Stimulated activated CD4-positive, alpha-beta T cell treated with anti-CD3 and anti-CD28 coated beads, TNF-alpha, amount 100 ng/mL, for 24 hours (primary cell): ENCODE results near the gene RFC5.
"Not testable (repeated sequence)": the region's sequence is repeated elsewhere in the genome, so short reads cannot be mapped to it uniquely, and the experiment has no call there.

ENCODE experiments used
- DNase-seq, 3 experiments: peaks; one replicate each; pipeline ENCODE4 v3.0.0-alpha.2; 2020; ENCODE audit warnings: low read depth in 3 of 3

The RFC5 gene

DNA sequence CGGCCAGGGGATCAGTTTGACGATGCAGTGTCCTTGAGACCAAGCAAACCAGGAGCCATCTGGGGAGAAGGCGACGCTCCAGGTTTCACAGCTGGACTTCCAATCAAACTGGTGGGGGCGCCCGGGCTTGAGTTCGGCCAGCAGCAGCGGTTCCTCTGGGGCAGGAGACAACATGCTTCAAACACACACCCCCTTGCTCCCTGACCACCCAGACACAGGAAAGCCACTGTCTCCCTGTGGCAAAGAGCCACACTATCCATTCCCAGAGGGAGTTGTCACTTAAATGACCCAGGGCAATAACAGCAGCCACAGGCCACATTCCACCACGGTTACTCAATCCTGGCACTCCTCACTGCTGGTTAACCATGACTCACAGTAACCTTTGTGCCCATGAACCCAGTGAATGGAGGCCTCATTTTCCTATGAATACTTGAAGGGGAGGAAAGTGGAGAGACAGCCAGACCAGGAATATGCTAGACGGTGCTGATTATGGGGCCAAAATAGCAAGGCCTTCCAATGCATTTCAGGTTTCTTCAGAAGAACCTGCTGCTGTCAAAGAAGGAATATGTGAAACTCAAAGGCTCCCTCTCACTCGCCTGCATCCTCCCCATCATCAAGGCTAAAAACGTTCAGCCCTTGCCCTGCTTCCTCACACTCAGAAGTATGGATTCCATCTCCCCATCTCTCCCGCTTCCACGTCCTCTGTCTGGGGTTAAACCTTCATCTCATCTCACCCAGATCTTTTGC lies 36.0 kb downstream of the RFC5 start:
- DNase-seq = peak in 1 of 3 experiments; percentile 44

GRCh38 chr12:118053071-118053985 lies 36.8 kb downstream of the RFC5 start:
- DNase-seq = no peak

- peak; percentile 51 to 69 (median 62) for DNase-seq
These were observed 38.6 kb downstream of the RFC5 start for GRCh38 chr12:118055144-118055557.

- DNase-seq = no peak
These were observed 39.6 kb downstream of the RFC5 start for GRCh38 chr12:118055865-118056773.

- DNase-seq = no peak
These were observed 41.7 kb downstream of the RFC5 start for GRCh38 chr12:118058227-118058626.

GRCh38 chr12:118058881-118059280 lies 42.4 kb downstream of the RFC5 start:
- no peak for DNase-seq

- no peak for DNase-seq
These were observed 43.1 kb downstream of the RFC5 start for GRCh38 chr12:118059341-118060191.

GRCh38 chr12:118060301-118061010 lies 44.0 kb downstream of the RFC5 start:
- peak in 1 of 3 experiments; percentile 27 for DNase-seq

DNA sequence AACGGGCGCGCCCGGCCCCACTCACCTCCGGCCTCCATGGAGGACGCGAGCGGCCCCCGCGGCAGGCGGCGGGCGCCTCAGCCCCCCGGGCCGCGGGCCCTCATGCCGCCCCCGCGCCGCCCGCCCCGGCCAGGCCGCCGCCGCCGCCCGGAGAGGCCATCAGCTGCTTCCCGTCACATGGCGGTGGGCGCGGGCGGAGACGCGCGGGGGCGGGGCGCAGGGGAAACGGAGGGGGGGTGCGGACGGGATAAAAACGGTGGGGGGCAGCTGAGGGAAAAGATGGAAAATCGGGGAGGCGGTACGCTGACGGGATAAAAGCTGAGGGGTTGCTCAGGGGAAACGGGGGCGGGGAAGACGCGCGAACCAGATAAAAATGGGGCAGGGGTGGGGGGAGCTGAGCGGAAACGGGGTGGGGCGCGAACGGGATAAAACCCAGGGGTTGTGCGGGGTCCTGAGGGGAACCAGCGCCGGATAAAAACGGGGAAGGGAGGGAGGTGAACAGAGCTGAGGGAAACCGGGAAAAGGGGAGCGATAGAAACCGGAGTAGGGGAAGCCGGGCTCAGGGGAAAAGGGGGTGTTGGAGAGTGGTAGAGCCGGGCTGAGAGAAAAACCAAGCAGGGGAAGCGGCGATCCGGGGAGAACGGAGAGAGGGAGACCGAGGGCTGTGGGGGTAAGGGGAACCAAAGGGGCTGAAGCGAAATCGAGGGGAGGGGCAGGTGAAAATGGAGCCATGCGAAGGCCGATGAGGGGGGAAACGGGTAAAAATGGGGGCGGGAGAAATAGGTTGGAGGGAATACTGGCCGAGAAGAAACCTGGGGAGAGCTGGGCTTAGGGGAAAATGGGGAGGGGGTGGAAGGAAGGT lies 44.7 kb downstream of the RFC5 start, which contains the start of gene WSB2:
TSS of gene WSB2 (minus strand) at position 169 of the 862 bp plus-strand sequence. CDS start at position 38, 131 bp downstream.
- peak; percentile 22 to 67 (median 33) for DNase-seq

- no peak for DNase-seq
These were observed 45.7 kb downstream of the RFC5 start for GRCh38 chr12:118061873-118062843.

DNA sequence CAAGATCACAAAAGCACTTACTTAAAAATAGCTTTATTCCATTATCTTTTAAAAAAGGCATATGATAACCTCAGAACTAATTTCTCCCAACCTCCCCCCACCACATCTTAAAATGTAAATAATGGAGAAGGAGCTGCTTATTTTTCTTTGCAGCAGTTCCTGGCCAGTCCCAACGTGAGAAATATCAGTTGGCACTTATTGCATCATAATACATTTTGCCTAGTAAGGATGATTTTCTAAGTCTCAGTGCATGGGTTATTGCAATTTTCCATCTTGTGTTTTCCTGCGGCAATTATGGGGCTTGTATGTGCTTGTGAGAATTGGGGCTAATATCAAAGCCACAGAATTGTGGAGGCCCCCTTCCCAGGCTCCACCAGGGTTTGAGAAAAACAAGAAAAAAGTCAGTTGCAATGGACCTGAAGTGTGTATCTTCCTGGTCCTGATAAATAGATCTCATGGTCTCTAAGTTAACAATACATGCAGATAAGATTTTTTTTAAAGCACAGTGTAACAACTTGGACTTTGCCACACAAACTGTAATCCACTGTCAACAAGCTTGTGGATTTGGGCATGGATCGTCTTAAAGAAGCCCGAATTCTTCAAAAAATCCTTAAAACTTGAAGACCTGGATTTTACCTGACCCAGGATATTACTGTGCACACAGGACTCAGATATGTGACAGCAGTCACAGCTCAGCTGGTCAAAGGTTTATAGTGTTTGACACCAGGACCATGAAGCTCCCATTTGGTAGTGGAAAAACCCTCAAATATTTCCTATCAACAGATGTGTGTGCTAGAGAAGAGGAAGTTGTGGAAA lies 47.3 kb downstream of the RFC5 start:
- no peak for DNase-seq

- no peak for DNase-seq
These were observed 48.1 kb downstream of the RFC5 start for GRCh38 chr12:118064608-118065007.

DNA sequence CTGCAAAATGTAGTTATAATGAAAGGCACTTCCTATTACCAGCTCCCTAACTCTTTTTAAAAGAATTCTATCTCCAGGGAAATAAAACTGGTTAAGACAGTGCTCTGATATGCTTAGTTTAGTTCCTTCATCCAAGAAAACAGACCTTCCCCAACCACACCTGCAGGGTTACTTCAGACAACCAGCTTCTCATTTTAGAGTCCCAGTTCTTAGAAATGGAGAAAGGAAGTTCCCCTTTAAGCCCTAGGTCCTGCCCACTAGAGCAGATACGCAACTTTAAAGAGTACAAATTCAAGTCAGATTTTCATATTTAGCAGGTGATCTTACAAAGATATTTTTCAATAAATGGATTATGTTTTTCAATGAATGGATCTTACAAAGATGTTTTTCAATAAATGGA lies 48.9 kb downstream of the RFC5 start:
- DNase-seq = no peak

- no peak for DNase-seq
These were observed 51.9 kb downstream of the RFC5 start for GRCh38 chr12:118068445-118068844.

GRCh38 chr12:118070650-118071049 lies 54.1 kb downstream of the RFC5 start:
- DNase-seq = no peak

- DNase-seq = no peak
These were observed 57.3 kb downstream of the RFC5 start for GRCh38 chr12:118073768-118074167.

- not testable (repeated sequence) for DNase-seq
These were observed 65.0 kb downstream of the RFC5 start for GRCh38 chr12:118081521-118081920.
